HL-60/S4 treated with phorbol 12-myristate 13-acetate at 8.2 ng/mL for 4 days and 3 days (cell line): ENCODE data around the gene SRGAP2C.
"Not testable (repeated sequence)": the region's sequence is repeated elsewhere in the genome, so short reads cannot be mapped to it uniquely, and the experiment has no call there.

Experiments used
- in situ Hi-C: fragments of 300-500 bp; cut with MboI; formaldehyde crosslinking; loops from 2 replicates; pipeline ENCODE4 v1.15.0; 2022; ENCODE audit warnings: low sequenced_read_pairs

The SRGAP2C gene

GRCh38 chr1:121278202-121278601 is 93.4 kb downstream of the SRGAP2C start:
- in situ Hi-C loops = not testable (repeated sequence)

GRCh38 chr1:121278777-121279547 is 94.2 kb downstream of the SRGAP2C start:
- in situ Hi-C loops = not testable (repeated sequence)

GRCh38 chr1:121279548-121279898 is 94.7 kb downstream of the SRGAP2C start:
- in situ Hi-C loops = not testable (repeated sequence)

DNA sequence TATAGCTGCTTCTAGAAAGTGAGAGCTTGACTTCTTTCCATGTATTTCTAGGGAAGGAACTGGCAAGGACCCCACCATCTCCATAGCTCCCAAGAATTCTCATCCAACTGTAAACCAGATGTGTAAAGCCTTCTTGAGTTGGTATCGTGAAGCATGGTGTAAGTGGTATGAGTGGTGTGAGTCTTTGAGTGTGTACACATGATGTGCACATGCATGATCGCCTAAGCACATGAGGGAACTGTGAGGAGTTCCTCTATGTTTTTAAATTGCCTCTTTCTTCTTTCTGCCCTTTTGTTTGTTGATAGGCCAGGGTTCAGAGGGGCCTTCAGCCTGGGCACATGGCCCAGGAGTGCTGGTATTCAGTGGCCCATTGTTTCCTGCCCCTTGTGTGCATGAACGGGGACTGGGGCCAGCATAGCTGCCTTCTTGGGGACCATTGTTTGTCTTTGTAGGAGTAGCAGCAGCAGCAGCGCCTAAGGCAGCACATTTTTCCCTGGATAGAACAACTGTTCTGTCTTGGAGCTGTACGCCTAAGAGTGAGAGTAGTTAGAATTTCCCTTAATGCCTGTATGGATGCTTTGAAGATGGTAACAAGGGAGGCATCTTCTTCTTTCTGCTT is 96.0 kb downstream of the SRGAP2C start:
- in situ Hi-C loops = not testable (repeated sequence)

- in situ Hi-C loops = not testable (repeated sequence)
Measured at GRCh38 chr1:121281480-121281879, 96.7 kb downstream of the SRGAP2C start.

DNA sequence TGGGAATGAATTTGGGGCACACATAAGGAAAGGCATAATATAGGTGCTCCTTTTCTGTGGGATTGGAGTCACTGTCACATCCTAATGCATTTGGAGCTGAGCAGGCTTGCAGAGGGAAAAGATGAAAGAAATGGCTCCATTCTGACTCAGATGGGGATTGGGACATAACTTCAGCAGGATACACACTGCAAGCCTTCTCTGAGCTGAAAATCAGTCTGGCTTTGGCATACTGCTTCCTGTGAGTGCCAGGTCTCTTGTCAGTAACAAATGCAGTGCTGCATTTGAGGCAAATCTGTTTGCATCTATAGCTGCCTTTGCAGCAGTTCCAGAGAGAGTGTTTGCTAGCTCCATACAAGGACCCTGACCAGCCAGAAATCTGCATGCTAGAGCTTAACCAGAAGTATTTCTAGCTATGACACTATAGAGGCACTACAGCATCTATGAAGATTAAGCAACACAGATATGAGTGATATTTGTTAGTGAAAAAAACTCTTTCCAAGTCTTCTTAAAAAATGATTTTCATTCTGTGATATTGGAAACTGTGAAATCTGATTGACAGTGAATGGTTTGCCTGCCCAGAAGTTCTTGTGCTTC is 98.9 kb downstream of the SRGAP2C start:
- in situ Hi-C loops = not testable (repeated sequence)

GRCh38 chr1:121292590-121292989 is 107.8 kb downstream of the SRGAP2C start:
- in situ Hi-C loops = not testable (repeated sequence)

DNA sequence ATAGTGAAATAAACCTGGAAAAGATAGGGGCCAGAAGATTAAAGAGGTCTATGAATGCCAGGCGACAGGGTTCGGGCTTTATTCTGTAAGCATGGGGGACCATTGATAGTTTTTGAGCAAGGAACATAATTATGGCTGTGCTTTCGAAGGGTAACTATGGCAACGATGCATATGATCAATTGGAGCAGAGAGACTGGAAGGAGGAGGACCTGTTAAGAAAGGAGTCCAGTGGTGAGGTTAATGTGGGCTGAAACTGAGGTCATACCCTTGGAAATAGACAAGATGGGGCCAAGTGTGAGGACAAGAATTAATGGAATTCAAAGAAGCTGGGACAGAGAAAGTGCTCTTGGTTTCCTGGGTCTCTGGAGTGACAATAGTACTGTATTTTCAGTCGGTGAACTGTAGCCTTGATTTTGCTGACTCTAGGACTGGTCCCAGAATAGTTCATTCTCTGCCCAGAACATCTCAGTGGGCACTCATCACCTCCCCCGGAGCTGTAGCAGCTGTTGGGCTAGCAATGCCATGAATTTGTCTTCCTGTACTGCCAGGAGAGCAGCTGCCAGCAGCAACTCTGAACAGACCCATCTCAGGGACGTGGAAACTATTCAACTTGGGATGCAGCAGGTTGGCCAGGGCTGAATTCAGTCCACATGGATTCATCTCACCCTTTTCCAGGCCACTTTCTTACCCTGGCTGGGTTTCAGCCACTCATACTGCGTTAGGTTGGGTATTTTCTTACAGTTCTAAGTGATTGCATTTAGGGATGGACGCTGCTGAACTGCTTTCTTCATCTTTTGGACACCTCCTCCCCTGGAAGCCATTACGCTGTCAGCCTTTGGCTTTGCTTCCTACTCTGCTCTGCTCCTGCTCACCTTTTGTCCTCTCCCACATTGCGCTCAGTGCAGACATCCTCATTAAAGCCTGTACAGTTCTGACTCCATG is 108.8 kb downstream of the SRGAP2C start:
- in situ Hi-C loops = not testable (repeated sequence)

DNA sequence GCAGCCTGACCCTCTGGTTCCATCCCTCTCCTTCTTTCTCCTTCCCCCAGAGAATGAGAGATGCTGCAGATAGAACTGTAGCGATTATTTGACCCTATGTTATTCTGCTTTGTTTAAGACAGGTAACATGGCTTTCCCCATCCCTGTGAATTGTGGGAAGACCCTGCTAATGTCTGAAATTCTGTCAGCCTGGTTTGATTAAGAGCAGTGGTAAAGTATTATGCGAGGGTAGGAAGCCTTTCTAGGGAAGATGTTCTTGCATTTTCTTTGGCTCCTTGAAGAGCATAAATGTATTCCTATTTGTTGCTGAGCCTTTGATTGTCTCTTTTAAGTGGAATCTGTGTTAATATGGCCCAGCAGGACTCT is 109.4 kb downstream of the SRGAP2C start:
- in situ Hi-C loops = not testable (repeated sequence)

GRCh38 chr1:121296563-121296962 is 111.8 kb downstream of the SRGAP2C start:
- in situ Hi-C loops = not testable (repeated sequence)

- in situ Hi-C loops = not testable (repeated sequence)
Measured at GRCh38 chr1:121298529-121298928, 113.8 kb downstream of the SRGAP2C start.

DNA sequence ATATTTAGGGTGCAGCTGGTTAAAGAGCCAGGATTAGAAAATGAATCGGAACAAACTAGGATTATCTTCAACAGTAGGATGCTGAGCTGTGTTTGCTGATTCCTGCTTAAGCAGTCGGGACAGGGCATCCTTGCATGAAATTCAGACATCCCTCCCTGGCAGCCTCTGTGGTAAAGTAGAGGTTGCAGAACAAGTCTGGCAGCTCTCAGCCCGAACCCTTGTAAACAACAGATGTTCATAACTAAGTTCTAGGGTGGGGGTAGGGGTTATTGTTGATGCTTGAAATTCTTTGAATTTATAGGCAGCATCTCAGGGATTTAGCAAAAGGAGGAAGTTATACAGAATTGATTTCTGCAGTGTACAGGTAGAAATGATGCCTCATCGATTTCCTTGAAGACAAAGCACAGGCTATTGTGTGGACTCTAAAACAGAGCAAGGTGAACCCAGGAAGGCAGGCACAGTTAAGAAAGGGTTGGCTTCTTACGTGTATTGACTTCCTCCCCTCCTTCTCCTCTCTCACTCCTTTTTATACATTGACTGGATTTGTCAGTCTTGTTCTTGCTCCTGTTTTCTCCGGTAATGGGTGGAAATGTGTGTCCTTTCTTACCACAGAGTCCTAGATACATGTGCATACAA is 114.9 kb downstream of the SRGAP2C start:
- in situ Hi-C loops = not testable (repeated sequence)

GRCh38 chr1:121301876-121302275 is 117.1 kb downstream of the SRGAP2C start:
- in situ Hi-C loops = not testable (repeated sequence)

DNA sequence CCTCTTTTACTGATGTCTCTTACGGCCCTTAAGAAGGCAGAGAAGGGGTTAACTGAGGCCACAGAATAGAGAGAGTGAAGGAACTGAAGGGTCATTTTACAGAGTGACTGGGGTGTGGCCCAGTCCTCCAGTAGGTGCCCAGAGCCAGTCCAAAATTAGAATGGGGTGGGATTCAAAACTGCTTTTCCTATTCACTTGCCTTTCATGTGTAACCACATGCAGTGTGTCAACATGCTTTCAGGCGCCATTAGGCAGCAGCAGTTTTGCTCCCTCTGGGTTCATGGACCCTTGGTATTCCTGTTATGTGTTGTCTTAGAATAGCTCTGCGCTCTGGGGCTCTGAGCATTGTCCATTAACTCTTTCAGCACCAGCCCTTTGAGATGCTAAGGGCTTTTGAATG is 123.0 kb downstream of the SRGAP2C start:
- in situ Hi-C loops = not testable (repeated sequence)

GRCh38 chr1:121315509-121315908 is 130.7 kb downstream of the SRGAP2C start:
- in situ Hi-C loops = not testable (repeated sequence)

GRCh38 chr1:121316081-121316480 is 131.3 kb downstream of the SRGAP2C start:
- in situ Hi-C loops = not testable (repeated sequence)

GRCh38 chr1:121317491-121318468 is 133.0 kb downstream of the SRGAP2C start:
- in situ Hi-C loops = not testable (repeated sequence)

DNA sequence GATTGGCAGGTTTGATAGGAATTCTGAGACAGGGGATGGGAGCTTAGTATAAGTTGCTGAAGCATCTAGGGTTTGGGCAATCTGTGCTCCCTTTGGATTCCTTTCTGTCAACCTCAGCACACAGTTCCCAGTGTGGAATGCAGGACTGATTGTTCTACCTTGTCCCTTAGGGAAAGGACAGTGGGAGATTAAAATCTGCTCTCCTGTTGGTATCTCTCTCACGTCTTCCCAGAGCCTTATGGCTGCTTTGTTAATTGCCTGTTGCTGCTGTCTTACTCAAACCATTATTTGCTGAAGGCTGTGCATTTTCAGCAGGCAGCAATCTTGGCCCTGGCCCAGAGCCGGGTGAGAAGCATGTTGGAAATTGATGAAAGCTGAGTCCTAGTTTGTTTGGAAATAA is 133.9 kb downstream of the SRGAP2C start:
- in situ Hi-C loops = not testable (repeated sequence)

- in situ Hi-C loops = not testable (repeated sequence)
Measured at GRCh38 chr1:121321660-121322059, 136.9 kb downstream of the SRGAP2C start.
